Measurements from ENCODE around the gene ADAT3. TPM values are rescaled to one million over a fixed set of nuclear protein-coding genes. Genes with fewer than 3 reads are reported as not detected.
"Not testable (repeated sequence)": the region's sequence is repeated elsewhere in the genome, so short reads cannot be mapped to it uniquely, and the experiment has no call there.

The ADAT3 gene
- polyA plus RNA-seq, 2 of the 4 experiments (the other 2 are of a cell fraction): 0.66 to 5.6 TPM

GRCh38 chr19:1876496-1877279, 28.5 kb upstream of the ADAT3 start:
- H3K4me3 ChIP-seq; DNase-seq (ENCODE audit: low read depth in 1 of 2, low spot score in 1 of 2); FAIRE-seq; ATAC-seq; H3K9me3 ChIP-seq: not testable (repeated sequence)
- POLR2A ChIA-PET: interaction anchor here (0.8 to 1.3 kb wide), 3 partner anchors 8 to 12 kb away, joined by 3 to 6 read pairs (median 4); partner anchors contain the start of gene ABHD17A
- 81% methylated on average over 21 of the region's 53 CpGs for WGBS (ENCODE audit: missing lambda C conversion rate)
- H3K4me2 ChIP-seq: peak overlapping the region; percentile 69
- peaks cover 14% of the 10 kb centered on the region for H3K4me1 ChIP-seq
- CTCF ChIA-PET: interaction anchor here (0.8 to 2.7 kb wide), 5 partner anchors 10 to 53 kb away, joined by 3 to 10 read pairs (median 4); no protein-coding TSS in a partner anchor
- H3K27ac ChIP-seq: peak overlapping the region; percentile 88 to 95; a peak in 5 of 6 replicates

DNA sequence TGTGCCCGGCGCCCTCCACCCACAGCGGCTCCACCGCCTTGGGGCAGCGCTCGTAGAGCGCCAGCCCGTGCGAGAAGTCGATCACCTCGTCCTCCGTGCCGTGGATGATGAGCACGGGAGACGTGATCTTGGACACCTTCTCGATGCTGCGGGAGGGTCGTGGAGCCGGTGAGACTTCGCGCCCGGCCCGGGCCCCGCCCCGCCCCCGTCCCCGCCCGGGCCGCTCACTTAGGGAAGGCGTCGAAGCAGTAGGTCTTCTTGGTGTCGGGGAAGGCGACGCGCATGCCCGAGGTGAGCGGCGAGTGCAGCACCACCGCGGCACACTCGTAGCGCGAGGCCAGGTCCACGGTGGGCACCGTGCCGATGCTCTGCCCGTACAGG, 27.9 kb upstream of the ADAT3 start:
- H3K27ac ChIP-seq; H3K4me2 ChIP-seq; DNase-seq (ENCODE audit: low read depth in 1 of 2, low spot score in 1 of 2); H3K4me3 ChIP-seq; FAIRE-seq; POLR2A ChIA-PET; ATAC-seq; H3K9me3 ChIP-seq: not testable (repeated sequence)
- H3K4me1 ChIP-seq: peaks cover 14% of the 10 kb centered on the region
- 81% methylated on average over 35 of the region's 47 CpGs for WGBS (ENCODE audit: missing lambda C conversion rate)
- CTCF ChIA-PET: interaction anchor here (1.5 kb wide), 1 partner anchor 11 kb away, joined by 7 read pairs; no protein-coding TSS in a partner anchor

- FAIRE-seq; DNase-seq (ENCODE audit: low read depth in 1 of 2, low spot score in 1 of 2); POLR2A ChIA-PET; H3K4me2 ChIP-seq; ATAC-seq; H3K4me3 ChIP-seq; H3K27ac ChIP-seq; H3K9me3 ChIP-seq; CTCF ChIA-PET: not testable (repeated sequence)
- 81% methylated on average over 5 of the region's 8 CpGs for WGBS (ENCODE audit: missing lambda C conversion rate)
- peaks cover 13% of the 10 kb centered on the region for H3K4me1 ChIP-seq
These were observed 26.6 kb upstream of the ADAT3 start for GRCh38 chr19:1878583-1878982.

- H3K27ac ChIP-seq; H3K4me3 ChIP-seq; DNase-seq (ENCODE audit: low read depth in 1 of 2, low spot score in 1 of 2); ATAC-seq; FAIRE-seq; H3K9me3 ChIP-seq; H3K4me2 ChIP-seq; H3K4me1 ChIP-seq; POLR2A ChIA-PET; CTCF ChIA-PET: not testable (repeated sequence)
- WGBS (ENCODE audit: missing lambda C conversion rate): 60% methylated on average over 1 of the region's 17 CpGs
These were observed 25.2 kb upstream of the ADAT3 start for GRCh38 chr19:1879982-1880381.

DNA sequence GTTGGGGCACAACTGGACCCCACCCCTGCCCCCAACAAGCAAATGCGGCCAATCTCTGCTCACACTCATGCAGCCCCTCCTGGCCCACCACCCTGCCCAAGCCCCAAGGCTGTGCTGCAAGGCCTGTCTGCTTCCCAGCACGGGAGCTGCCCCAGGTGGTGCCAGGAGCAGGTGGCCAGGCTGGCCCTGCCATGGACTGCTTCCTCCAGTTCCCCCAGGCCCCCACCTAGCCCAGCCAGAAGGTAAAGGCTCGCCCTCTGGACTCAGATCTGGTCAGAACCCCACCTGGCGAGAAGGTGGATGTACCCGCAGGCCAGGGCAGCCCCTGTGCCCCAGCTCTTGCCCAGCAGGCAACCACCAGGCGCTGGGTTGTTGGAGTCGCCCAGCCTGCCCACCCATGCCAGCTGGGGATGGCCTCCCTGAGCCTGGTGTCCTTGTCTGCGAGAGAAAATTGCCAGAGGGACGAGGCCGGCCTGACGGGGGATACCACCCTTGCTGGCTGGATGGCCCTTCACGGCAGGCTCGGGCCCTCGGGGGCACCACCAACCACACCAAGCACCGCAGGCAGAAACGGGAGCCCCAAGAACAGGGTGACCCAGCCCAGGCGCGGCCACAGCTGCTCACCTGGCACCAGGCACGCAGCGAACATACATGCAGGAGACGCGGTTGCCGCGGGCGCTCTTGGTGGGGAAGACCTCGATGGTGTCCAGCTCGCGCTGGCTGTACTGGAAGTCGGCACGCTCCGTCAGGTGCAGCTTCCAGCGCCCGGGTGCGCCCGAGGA, 24.4 kb upstream of the ADAT3 start:
- ATAC-seq (no peak), FAIRE-seq (no peak)

DNA sequence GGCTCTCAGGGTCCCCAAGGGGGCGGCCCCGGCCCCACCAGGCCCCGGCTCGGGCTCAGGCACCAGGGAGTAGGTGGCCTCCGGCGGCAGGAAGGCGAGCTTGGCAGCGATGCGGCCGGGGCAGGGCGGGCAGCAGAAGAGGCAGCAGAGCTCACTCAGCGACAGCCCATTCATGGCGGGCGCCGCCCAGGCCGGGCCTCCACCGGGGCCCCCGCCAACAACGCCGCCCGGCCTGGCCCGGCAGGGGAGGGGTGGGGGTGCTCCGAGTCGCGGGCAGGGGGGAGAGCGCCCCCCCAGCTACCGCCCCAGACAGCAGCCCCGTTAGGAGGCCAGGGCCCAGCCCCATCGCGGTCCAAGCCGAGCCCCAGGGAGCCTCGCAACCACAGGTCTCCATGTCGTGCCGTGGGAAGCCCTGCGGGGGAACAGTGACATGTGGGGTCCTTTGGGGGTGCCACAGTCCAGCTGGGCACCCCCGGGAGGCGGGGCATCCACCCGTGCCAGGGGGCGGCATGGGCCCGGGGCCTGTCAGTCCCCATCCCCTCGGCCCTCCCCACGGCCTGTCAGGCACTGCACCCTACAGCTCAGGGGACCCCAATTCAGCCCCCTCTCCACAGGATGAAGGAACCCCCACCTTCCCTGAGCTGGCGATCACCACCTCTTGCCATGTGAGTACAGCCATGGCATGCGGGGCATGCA, 23.7 kb upstream of the ADAT3 start:
- H3K4me3 ChIP-seq; H3K4me1 ChIP-seq; H3K27ac ChIP-seq; DNase-seq (ENCODE audit: low read depth in 1 of 2, low spot score in 1 of 2); ATAC-seq; H3K9me3 ChIP-seq; FAIRE-seq; H3K4me2 ChIP-seq; POLR2A ChIA-PET: not testable (repeated sequence)
- WGBS (ENCODE audit: missing lambda C conversion rate): no CpG with 5 or more reads among the region's 44 CpGs
- CTCF ChIA-PET: interaction anchor here (0.5 to 1.7 kb wide), 3 partner anchors 17 to 44 kb away, joined by 3 to 4 read pairs (median 4); no protein-coding TSS in a partner anchor

More for the DNA sequence above, 24.4 kb upstream of the ADAT3 start:
- Histone ChIP-seq H3K4me1 (peaks cover 10% of the 10 kb centered on the region; the same call in 2 of the 3 replicates), H3K9me3 (no peaks in the 10 kb centered on the region), H3K4me2 (no peak overlapping the region), H3K27ac (no peak overlapping the region), H3K4me3 (no peak overlapping the region)
- ChIA-PET CTCF (interaction anchor here (1.2 kb wide), 1 partner anchor 43 kb away, joined by 3 read pairs; no protein-coding TSS in a partner anchor), POLR2A (no interaction called here)
- 75% methylated on average over 2 of the region's 35 CpGs for WGBS (ENCODE audit: missing lambda C conversion rate)
- DNase-seq (ENCODE audit: low read depth in 1 of 2, low spot score in 1 of 2): no peak
- TF ChIP-seq JUN (IDR thresholded peaks at IDR 0.05) (no peak), RCOR1 (IDR thresholded peaks at IDR 0.05; ENCODE audit: low read depth, low read length) (no peak), HEYL (CRISPR knock-in tag; IDR thresholded peaks at IDR 0.05) (no peak), HES2 (IDR thresholded peaks at IDR 0.05) (no peak), CHD2 (IDR thresholded peaks at IDR 0.05; ENCODE audit: low read length, partially characterized antibody) (no peak), HOXB5 (CRISPR knock-in tag; IDR thresholded peaks at IDR 0.05) (no peak), TFCP2L1 (CRISPR knock-in tag; IDR thresholded peaks at IDR 0.05) (no peak), PBX3 (IDR thresholded peaks at IDR 0.05) (no peak), MAZ (IDR thresholded peaks at IDR 0.05; ENCODE audit: borderline replicate concordance, low read depth, low read length) (no peak), SMC3 (IDR thresholded peaks at IDR 0.05) (no peak), EP300 (IDR thresholded peaks at IDR 0.05) (no peak), ZFP36 (IDR thresholded peaks at IDR 0.05; ENCODE audit: borderline replicate concordance, partially characterized antibody) (no peak), RNF2 (IDR thresholded peaks at IDR 0.05; ENCODE audit: borderline replicate concordance, low read depth) (no peak)
- TF ChIP-seq, protein P1, sequence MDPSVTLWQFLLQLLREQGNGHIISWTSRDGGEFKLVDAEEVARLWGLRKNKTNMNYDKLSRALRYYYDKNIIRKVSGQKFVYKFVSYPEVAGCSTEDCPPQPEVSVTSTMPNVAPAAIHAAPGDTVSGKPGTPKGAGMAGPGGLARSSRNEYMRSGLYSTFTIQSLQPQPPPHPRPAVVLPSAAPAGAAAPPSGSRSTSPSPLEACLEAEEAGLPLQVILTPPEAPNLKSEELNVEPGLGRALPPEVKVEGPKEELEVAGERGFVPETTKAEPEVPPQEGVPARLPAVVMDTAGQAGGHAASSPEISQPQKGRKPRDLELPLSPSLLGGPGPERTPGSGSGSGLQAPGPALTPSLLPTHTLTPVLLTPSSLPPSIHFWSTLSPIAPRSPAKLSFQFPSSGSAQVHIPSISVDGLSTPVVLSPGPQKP (IDR thresholded peaks at IDR 0.05; ENCODE audit: low read depth, low read length): no peak
